ENCODE data around the gene SANBR.

Gene SANBR

DNA sequence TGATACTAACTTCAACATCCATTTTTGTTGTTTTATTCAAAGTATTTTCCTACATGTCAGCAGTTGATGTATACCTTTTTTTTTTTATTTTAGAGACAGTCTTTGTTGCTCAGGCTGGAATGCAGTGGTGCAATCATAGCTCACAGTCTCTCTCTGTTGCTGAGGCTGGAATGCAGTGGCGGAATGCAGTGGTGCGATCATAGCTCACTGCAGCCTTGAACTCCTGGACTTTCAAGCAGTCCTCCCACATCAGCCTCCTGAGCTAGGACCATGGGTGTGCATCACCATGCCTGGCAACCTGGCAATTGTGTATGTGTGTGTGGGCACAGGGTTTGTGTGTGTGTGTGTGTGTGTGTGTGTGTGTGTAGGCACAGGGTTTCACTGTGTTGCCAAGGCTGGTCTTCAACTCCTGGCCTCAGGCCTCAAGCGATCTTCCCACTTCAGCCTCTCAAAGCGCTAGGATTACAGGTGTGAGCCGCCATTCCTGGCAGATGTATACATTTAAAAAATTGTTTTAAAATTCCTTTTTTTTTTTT lies 24.8 kb downstream of the SANBR start:
- DNase-seq (ENCODE audit: low read depth): no peak

DNA sequence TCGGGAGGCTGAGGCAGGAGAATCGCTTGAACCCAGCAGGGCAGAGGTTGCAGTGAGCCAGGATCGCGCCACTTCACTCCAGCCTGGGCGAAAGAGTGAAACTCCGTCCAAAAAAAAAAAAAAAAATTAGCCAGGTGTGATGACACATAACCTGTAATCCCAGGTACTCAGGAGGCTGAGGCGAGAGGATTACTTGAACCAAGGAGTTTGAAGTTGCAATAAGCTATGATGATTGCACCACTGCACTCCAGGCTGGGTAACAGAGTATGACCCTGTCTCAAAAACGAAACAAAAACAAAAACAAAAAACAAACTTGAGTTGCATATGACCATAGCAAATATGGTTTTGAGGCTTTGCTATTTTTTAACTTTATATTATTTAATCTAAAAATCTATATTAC lies 25.8 kb downstream of the SANBR start:
- no peak for DNase-seq (ENCODE audit: low read depth)

DNA sequence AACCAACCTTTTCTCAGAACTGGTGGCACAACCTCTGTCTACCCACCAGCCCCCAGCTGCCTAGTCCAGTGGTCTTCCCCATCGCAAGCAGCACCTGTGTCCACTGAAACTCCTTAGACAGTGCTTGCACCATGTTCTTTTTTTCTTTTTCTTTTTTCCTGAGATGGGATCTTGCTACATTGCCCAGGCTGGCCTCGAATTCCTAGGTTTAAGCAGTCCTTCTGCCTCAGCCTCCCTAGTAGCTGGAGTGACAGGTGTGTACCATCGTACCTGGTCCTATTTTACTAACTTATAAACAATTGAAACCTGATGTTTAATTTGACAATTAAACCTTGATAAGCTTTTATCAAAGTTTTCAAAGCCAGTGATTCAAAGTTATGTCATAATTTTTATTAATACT lies 30.8 kb downstream of the SANBR start:
- DNase-seq (ENCODE audit: low read depth): no peak

DNA sequence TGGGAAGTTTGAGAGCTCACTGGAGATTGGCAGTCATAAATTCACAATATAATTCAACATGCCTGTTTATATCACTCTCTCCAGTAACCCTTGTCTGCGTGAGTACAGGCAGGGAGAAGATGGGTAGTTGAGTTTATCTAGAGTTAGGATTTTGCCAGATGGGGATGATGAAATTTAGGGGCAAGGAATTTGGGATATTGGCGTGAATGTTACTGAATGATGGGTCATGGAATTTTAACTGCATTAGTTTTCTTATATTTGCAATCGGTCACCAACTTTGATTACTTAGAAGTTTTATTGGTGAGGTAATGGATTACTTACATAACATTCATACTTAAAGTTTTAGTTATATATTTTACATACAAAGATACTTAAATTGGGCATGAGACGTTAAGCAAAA lies 35.1 kb downstream of the SANBR start:
- DNase-seq (ENCODE audit: low read depth): no peak

DNA sequence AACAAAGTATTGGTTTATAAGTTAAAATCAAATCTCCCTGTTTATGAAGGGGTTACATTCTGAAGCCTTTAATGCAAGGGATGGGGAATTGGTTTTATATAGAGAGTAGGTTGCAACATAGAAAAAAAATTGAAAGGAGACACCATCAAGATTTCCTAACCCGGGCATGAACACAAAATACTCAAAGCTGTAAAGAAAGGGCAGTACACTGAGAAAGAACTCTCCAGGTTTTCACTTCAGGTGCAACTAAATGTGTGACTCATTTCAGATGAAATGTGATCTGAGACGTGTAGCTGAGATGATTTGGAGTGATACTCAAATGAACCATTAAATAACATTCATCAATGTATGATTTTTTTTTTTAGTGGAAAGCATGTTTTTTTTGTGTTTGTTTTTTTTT lies 43.6 kb downstream of the SANBR start:
- DNase-seq (ENCODE audit: low read depth): no peak

DNA sequence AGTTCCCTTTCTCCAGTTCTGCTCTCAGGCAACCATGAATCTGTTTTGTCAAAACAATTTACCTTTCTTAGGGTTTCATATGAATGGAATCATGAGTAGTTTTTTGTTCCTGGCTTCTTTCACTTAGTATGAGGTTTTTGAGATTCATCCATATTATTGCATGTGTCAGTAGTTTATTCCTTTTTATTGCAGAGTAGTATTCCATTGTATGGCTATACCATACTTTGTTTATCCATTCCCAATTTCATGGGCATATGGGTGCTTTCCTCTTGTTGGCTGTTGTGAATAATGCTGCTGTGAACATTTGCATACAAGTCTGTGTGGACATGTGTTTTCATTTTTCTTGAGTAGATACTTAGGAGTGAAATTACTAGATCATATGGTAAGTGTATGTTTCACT lies 46.0 kb downstream of the SANBR start:
- DNase-seq (ENCODE audit: low read depth): no peak

DNA sequence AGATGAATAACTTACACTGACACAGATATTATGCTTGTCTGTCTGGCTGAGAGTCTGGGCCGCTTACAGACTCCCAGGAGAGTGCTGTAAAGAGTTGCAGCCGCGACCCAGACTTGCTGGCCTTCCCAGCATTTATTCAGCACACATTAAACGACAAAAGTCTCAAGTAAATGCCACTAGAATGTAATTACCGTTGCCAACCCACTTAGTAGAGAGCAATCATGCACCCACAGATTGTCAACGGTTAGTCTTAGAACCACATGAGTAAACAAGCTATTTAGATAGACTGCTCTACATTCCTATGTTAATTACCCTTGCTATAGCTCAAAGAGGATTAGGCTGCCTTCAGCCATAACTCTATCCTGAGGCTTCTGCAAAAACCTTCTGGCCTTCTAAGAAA lies 48.5 kb downstream of the SANBR start:
- DNase-seq (ENCODE audit: low read depth): no peak

Measured in activated T-helper 1 cell treated with Interleukin-2 at 50 U/mL for 16 hours (primary cell).